Fibroblast of upper back skin (primary cell): ENCODE data around the gene TECR.
"Not testable (repeated sequence)": the region's sequence is repeated elsewhere in the genome, so short reads cannot be mapped to it uniquely, and the experiment has no call there.

Experiments used
- DNase-seq: peaks from one replicate; pipeline ENCODE4 v3.0.0-alpha.2; 2013

Gene TECR

GRCh38 chr19:14599548-14600147 lies 70.3 kb downstream of the TECR start:
- no peak for DNase-seq

DNA sequence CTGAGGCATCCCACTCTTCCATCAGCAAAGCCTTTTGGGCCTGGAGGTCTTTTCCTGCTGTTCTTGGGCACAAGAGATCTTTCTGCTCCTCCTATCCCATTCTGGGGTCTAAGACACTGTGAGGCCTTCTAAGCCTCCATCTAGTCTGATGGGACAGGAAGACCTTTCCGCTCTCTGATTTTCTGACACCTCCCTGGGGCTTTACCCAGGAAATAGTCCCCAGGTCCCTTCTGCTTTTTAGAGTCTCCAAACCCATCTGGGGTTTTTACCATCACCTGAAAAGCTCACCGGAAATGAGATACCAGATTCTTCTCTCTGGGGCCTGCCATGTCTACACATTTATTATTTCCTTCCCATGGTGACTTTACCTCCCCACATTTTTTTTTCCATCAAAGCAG lies 74.6 kb downstream of the TECR start:
- DNase-seq: no peak

GRCh38 chr19:14606627-14607026 lies 77.2 kb downstream of the TECR start:
- DNase-seq: no peak

- DNase-seq: no peak
Measured at GRCh38 chr19:14611051-14611450, 81.7 kb downstream of the TECR start.

DNA sequence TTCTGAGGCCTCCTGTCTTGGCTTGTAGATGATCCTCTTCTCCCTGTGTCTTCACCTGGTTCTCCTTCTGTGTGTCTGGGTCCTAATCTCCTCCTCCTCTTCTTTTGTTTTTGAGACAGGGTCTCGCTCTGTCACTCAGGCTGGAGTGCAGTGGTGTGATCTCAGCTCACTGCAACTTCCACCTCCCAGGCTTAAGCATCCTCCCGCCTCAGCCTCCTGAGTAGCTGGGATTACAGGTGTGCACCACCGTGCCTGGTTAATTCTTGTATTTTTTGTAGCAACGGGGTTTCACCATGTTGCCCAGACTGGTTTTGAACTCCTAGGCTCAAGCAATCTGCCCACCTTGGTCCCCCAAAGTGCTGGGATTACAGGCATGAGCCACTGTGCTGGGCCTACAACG lies 82.8 kb downstream of the TECR start:
- DNase-seq: not testable (repeated sequence)

GRCh38 chr19:14612657-14613056 lies 83.3 kb downstream of the TECR start:
- DNase-seq: no peak

GRCh38 chr19:14613399-14614098 lies 84.2 kb downstream of the TECR start:
- DNase-seq: not testable (repeated sequence)

- no peak for DNase-seq
Measured at GRCh38 chr19:14614099-14614412, 84.7 kb downstream of the TECR start.
